GM19324 (cell line): Measurements from ENCODE around the gene NDUFB2.
"Not testable (repeated sequence)": the region's sequence is repeated elsewhere in the genome, so short reads cannot be mapped to it uniquely, and the experiment has no call there.

Experiments used
- ATAC-seq: cut with Tn5 transposase; IDR thresholded peaks from one replicate; pipeline ENCODE4 v1.9.1; 2021; ENCODE audit warnings: mild to moderate bottlenecking, moderate library complexity; ENCODE audit not compliant: unreplicated experiment, low FRiP score

Gene NDUFB2

GRCh38 chr7:140732416-140732815 lies 35.9 kb downstream of the NDUFB2 start:
- no peak for ATAC-seq

- ATAC-seq = no peak
Observed at GRCh38 chr7:140734096-140734495, 37.6 kb downstream of the NDUFB2 start.

- no peak for ATAC-seq
Observed at GRCh38 chr7:140734729-140735128, 38.2 kb downstream of the NDUFB2 start.

GRCh38 chr7:140738280-140738679 lies 41.8 kb downstream of the NDUFB2 start:
- no peak for ATAC-seq

GRCh38 chr7:140743255-140743654 lies 46.7 kb downstream of the NDUFB2 start:
- not testable (repeated sequence) for ATAC-seq

GRCh38 chr7:140744005-140744404 lies 47.5 kb downstream of the NDUFB2 start:
- ATAC-seq = no peak

GRCh38 chr7:140745266-140746058 lies 49.0 kb downstream of the NDUFB2 start:
- no peak for ATAC-seq

- no peak for ATAC-seq
Observed at GRCh38 chr7:140746751-140747150, 50.2 kb downstream of the NDUFB2 start.

GRCh38 chr7:140752533-140752932 lies 56.0 kb downstream of the NDUFB2 start:
- ATAC-seq = no peak

- no peak for ATAC-seq
Observed at GRCh38 chr7:140754506-140754905, 58.0 kb downstream of the NDUFB2 start.
